Tibial nerve (tissue), 4 donors: ENCODE measurements around the gene MAN2A1. TPM values are rescaled to one million over a fixed set of nuclear protein-coding genes. Genes with fewer than 3 reads are reported as not detected.

Experiments used
- DNase-seq, 2 donors: peaks; one replicate each; pipeline ENCODE4 v3.0.0-alpha.2; 2019; ENCODE audit warnings: low spot score in 2 of 2
- H3K27ac ChIP-seq, 4 donors: fragments of 200-600 bp; sonication (generic) in 3 of 4; one replicate each; pipeline ENCODE4 v1.5.1; 2017 to 2019; ENCODE audit warnings: mild to moderate bottlenecking in 1 of 4
- H3K27me3 ChIP-seq, 2 donors: fragments of 200-600 bp; sonication (generic) in 1 of 2; one replicate each; pipeline versions ENCODE4 v1.5.1 to v1.6.0; 2017 to 2019
- H3K36me3 ChIP-seq, 3 donors: fragments of 200-600 bp; sonication (generic); one replicate each; pipeline ENCODE4 v1.5.1; 2018 to 2019
- H3K4me1 ChIP-seq, 4 donors: fragments of 200-600 bp; sonication (generic) in 3 of 4; one replicate each; pipeline ENCODE4 v1.5.1; 2017 to 2019
- H3K4me3 ChIP-seq, 4 donors: fragments of 200-600 bp; sonication (generic) in 3 of 4; one replicate each; pipeline ENCODE4 v1.5.1; 2017 to 2019; ENCODE audit warnings: mild to moderate bottlenecking in 1 of 4, moderate library complexity in 1 of 4
- H3K9me3 ChIP-seq, 4 donors: fragments of 200-600 bp; sonication (generic) in 3 of 4; one replicate each; pipeline ENCODE4 v1.5.1; 2017 to 2019
- CTCF ChIP-seq, 5 experiments: fragments of 200-600 bp in 3 of 5; fragments of 450-650 bp in 2 of 5; sonication (generic) in 3 of 5; IDR thresholded peaks; one replicate each; pipeline ENCODE4 v1.5.1; 2016 to 2019; ENCODE audit warnings: antibody characterized with exemption in 5 of 5, mild to moderate bottlenecking in 3 of 5, moderate library complexity in 2 of 5
- EP300 ChIP-seq, 2 donors: sonication (generic); formaldehyde crosslinking; IDR thresholded peaks; one replicate each; pipeline ENCODE4 v1.6.1; 2017; ENCODE audit warnings: antibody characterized with exemption in 2 of 2, mild to moderate bottlenecking in 1 of 2
- POLR2A ChIP-seq, 2 donors: fragments of 450-650 bp; IDR thresholded peaks; one replicate each; pipeline ENCODE4 v1.6.1; 2017; ENCODE audit warnings: antibody characterized with exemption in 2 of 2, mild to moderate bottlenecking in 2 of 2, moderate library complexity in 2 of 2
- WGBS, 2 donors: methylation state at CpG; one replicate each; pipeline ENCODE4 v1.1.5; 2018; 5-methylcytosine and 5-hydroxymethylcytosine counted together
- total RNA-seq, 4 donors: library from RNA; depleted of rRNA; stranded (reverse); fragments of >200 nt; gene quantifications; one replicate each; pipeline ENCODE4 v1.1.0, GENCODE V29; 2016

Gene MAN2A1
- total RNA-seq, 4 donors from 2014 or later = 50.0 to 66.0 (median 56.7) TPM

- TF ChIP-seq CTCF (IDR thresholded peaks at IDR 0.05) = no peak
- no peak for TF ChIP-seq POLR2A (IDR thresholded peaks at IDR 0.05)
- Histone ChIP-seq H3K27me3 (no peaks in the 10 kb centered on the region), H3K4me1 (no peaks in the 10 kb centered on the region), H3K4me3 (no peak overlapping the region), H3K9me3 (no peaks in the 10 kb centered on the region), H3K27ac (no peak overlapping the region), H3K36me3 (peaks cover 0 to 44% (median 0%) of the 10 kb centered on the region in 3 donors)
- WGBS, 2 donors = 77 to 91% methylated on average over 1 of the region's 1 CpG
- DNase-seq = no peak
These were observed 127.0 kb downstream of the MAN2A1 start for GRCh38 chr5:109816732-109817131.

- TF ChIP-seq CTCF (IDR thresholded peaks at IDR 0.05) (no peak), POLR2A (IDR thresholded peaks at IDR 0.05) (no peak), EP300 (IDR thresholded peaks at IDR 0.05) (no peak)
- H3K4me3 ChIP-seq = no peak overlapping the region
- H3K27me3 ChIP-seq = no peaks in the 10 kb centered on the region
- H3K4me1 ChIP-seq = no peaks in the 10 kb centered on the region
- H3K27ac ChIP-seq = no peak overlapping the region
- 48 to 98% methylated on average over 2 of the region's 2 CpGs for WGBS, 2 donors
- H3K9me3 ChIP-seq = no peaks in the 10 kb centered on the region
- no peak for DNase-seq
- H3K36me3 ChIP-seq = peaks cover 0 to 51% (median 0%) of the 10 kb centered on the region in 3 donors
These were observed 130.2 kb downstream of the MAN2A1 start for GRCh38 chr5:109819878-109820277.

- WGBS, 2 donors = 81 to 88% methylated on average over 4 of the region's 4 CpGs
- H3K27ac ChIP-seq = no peak overlapping the region
- no peaks in the 10 kb centered on the region for H3K4me1 ChIP-seq
- H3K9me3 ChIP-seq = no peaks in the 10 kb centered on the region
- no peak for DNase-seq
- no peak overlapping the region for H3K4me3 ChIP-seq
- peaks cover 0 to 51% (median 0%) of the 10 kb centered on the region in 3 donors for H3K36me3 ChIP-seq
- TF ChIP-seq EP300 (IDR thresholded peaks at IDR 0.05) (no peak), POLR2A (IDR thresholded peaks at IDR 0.05) (no peak), CTCF (IDR thresholded peaks at IDR 0.05) (no peak)
- H3K27me3 ChIP-seq = no peaks in the 10 kb centered on the region
These were observed 133.9 kb downstream of the MAN2A1 start for GRCh38 chr5:109823597-109823996.

- H3K27ac ChIP-seq = no peak overlapping the region
- peaks cover 0 to 4% (median 0%) of the 10 kb centered on the region in 4 donors for H3K4me1 ChIP-seq
- no peaks in the 10 kb centered on the region for H3K27me3 ChIP-seq
- no peaks in the 10 kb centered on the region for H3K9me3 ChIP-seq
- TF ChIP-seq CTCF (IDR thresholded peaks at IDR 0.05) (no peak), EP300 (IDR thresholded peaks at IDR 0.05) (no peak), POLR2A (IDR thresholded peaks at IDR 0.05) (no peak)
- H3K4me3 ChIP-seq = no peak overlapping the region
- peaks cover 0 to 48% (median 0%) of the 10 kb centered on the region in 3 donors for H3K36me3 ChIP-seq
- WGBS, 2 donors = 88 to 100% methylated on average over 1 of the region's 1 CpG
- no peak for DNase-seq
These were observed 135.7 kb downstream of the MAN2A1 start for GRCh38 chr5:109825450-109825849.

- H3K27me3 ChIP-seq = no peaks in the 10 kb centered on the region
- no peak overlapping the region for H3K4me3 ChIP-seq
- H3K4me1 ChIP-seq = peaks cover 0 to 4% (median 0%) of the 10 kb centered on the region in 4 donors
- peaks cover 0 to 49% (median 0%) of the 10 kb centered on the region in 3 donors for H3K36me3 ChIP-seq
- WGBS, 2 donors = 88 to 96% methylated on average over 6 of the region's 6 CpGs
- H3K9me3 ChIP-seq = no peaks in the 10 kb centered on the region
- DNase-seq = no peak
- no peak for TF ChIP-seq POLR2A (IDR thresholded peaks at IDR 0.05)
- TF ChIP-seq EP300 (IDR thresholded peaks at IDR 0.05) = no peak
- TF ChIP-seq CTCF (IDR thresholded peaks at IDR 0.05) = no peak
- H3K27ac ChIP-seq = no peak overlapping the region
These were observed 136.7 kb downstream of the MAN2A1 start for GRCh38 chr5:109826426-109826825.
